Measurements from ENCODE around the gene DNASE1L1. TPM values are rescaled to one million over a fixed set of nuclear protein-coding genes. Genes with fewer than 3 reads are reported as not detected.
A peak's percentile ranks its signal among the peaks of the same experiment; 100 is the strongest.

DNASE1L1 gene
- total RNA-seq, 1 experiment from 2014 or later, result 16.2 TPM

DNA sequence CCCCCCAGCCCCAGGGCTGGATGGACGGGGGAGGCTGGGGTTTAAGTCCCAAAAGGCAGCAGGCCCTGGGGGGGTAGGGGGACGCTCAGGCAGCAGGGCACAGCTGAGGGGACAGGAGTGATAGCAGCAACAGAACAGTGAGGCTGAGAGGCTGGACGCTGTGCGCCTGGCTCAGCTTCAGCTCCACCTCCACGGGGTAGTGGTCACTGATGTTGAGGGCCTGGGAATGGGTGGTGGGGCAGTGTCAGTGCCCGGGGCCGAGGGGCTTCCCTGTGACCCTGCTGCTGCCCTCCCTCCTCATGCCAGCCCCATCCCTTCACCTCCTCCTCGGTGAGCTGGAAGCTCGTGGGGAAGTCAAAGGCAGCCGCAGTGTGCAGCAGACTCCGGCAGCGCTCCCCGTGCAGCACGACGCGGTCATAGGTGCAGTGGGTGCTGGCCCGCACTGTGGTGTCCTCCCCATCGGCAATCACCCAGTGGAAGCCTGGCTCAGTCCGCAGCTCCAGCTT, 6.4 kb downstream of the DNASE1L1 start (continued):
- no peak for TF ChIP-seq NR3C1 (CRISPR knock-in tag; conservative IDR thresholded peaks at IDR 0.05; ENCODE audit: low read depth)
- no peak for TF ChIP-seq JUN (CRISPR knock-in tag; IDR thresholded peaks at IDR 0.05)
- TF ChIP-seq ESRRA (CRISPR knock-in tag; IDR thresholded peaks at IDR 0.05; ENCODE audit: borderline replicate concordance), result no peak
- no peak for TF ChIP-seq ZNF317 (CRISPR knock-in tag; IDR thresholded peaks at IDR 0.05; ENCODE audit: borderline replicate concordance, low read depth)

GRCh38 chrX:154401918-154402621, 7.0 kb downstream of the DNASE1L1 start:
- ATAC-seq (peak; percentile 4), DNase-seq (ENCODE audit: low spot score) (no peak)
- Mint-ChIP-seq H3K9me3 (no peaks in the 10 kb centered on the region), H3K4me3 (no peak overlapping the region), H3K4me1 (peaks cover 16% of the 10 kb centered on the region), H3K27ac (peak overlapping the region; percentile 45; the same call in 1 of the 2 replicates), H3K27me3 (ENCODE audit: low read depth) (no peaks in the 10 kb centered on the region), H3K36me3 (peaks cover 25% of the 10 kb centered on the region)
- CTCF ChIA-PET, result interaction anchor here (1.2 kb wide), 1 partner anchor 125 kb away, joined by 5 read pairs; no protein-coding TSS in a partner anchor
- POLR2A ChIA-PET, result no interaction called here
- TF ChIP-seq, protein P1, sequence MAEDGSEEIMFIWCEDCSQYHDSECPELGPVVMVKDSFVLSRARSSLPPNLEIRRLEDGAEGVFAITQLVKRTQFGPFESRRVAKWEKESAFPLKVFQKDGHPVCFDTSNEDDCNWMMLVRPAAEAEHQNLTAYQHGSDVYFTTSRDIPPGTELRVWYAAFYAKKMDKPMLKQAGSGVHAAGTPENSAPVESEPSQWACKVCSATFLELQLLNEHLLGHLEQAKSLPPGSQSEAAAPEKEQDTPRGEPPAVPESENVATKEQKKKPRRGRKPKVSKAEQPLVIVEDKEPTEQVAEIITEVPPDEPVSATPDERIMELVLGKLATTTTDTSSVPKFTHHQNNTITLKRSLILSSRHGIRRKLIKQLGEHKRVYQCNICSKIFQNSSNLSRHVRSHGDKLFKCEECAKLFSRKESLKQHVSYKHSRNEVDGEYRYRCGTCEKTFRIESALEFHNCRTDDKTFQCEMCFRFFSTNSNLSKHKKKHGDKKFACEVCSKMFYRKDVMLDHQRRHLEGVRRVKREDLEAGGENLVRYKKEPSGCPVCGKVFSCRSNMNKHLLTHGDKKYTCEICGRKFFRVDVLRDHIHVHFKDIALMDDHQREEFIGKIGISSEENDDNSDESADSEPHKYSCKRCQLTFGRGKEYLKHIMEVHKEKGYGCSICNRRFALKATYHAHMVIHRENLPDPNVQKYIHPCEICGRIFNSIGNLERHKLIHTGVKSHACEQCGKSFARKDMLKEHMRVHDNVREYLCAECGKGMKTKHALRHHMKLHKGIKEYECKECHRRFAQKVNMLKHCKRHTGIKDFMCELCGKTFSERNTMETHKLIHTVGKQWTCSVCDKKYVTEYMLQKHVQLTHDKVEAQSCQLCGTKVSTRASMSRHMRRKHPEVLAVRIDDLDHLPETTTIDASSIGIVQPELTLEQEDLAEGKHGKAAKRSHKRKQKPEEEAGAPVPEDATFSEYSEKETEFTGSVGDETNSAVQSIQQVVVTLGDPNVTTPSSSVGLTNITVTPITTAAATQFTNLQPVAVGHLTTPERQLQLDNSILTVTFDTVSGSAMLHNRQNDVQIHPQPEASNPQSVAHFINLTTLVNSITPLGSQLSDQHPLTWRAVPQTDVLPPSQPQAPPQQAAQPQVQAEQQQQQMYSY (CRISPR knock-in tag; IDR thresholded peaks at IDR 0.05), result no peak
- no peak for TF ChIP-seq CREM (CRISPR knock-in tag; IDR thresholded peaks at IDR 0.05)
- TF ChIP-seq NFATC4 (CRISPR knock-in tag; IDR thresholded peaks at IDR 0.05), result peak; percentile 19; the same call in 1 of the 2 replicates
- no peak for TF ChIP-seq ZBTB21 (CRISPR knock-in tag; IDR thresholded peaks at IDR 0.05; ENCODE audit: borderline replicate concordance)
- no peak for TF ChIP-seq FOXK1 (CRISPR knock-in tag; IDR thresholded peaks at IDR 0.05)
- TF ChIP-seq KAT7 (CRISPR knock-in tag; IDR thresholded peaks at IDR 0.05; ENCODE audit: borderline replicate concordance), result no peak
- peak; percentile 90 for TF ChIP-seq PRRX2 (CRISPR knock-in tag; IDR thresholded peaks at IDR 0.05)

GRCh38 chrX:154401045-154401799, 7.8 kb downstream of the DNASE1L1 start:
- H3K36me3 Mint-ChIP-seq, result peaks cover 25% of the 10 kb centered on the region
- H3K9me3 Mint-ChIP-seq, result no peaks in the 10 kb centered on the region
- CTCF ChIA-PET, result interaction anchor here (1.5 kb wide), 1 partner anchor 28 kb away, joined by 3 read pairs; no protein-coding TSS in a partner anchor
- 0 out of 2 replicates have a peak, but pooled peaks have one; percentile 36 for TF ChIP-seq ZNF232 (CRISPR knock-in tag; IDR thresholded peaks at IDR 0.05)
- peak; percentile 87 for TF ChIP-seq ZNF416 (CRISPR knock-in tag; IDR thresholded peaks at IDR 0.05)
- no peak for TF ChIP-seq ZNF121 (CRISPR knock-in tag; IDR thresholded peaks at IDR 0.05)
- peak; percentile 92 for TF ChIP-seq NFATC4 (CRISPR knock-in tag; IDR thresholded peaks at IDR 0.05)
- no peak for TF ChIP-seq ZNF138 (CRISPR knock-in tag; conservative IDR thresholded peaks at IDR 0.05)
- no peak for TF ChIP-seq NR3C1 (CRISPR knock-in tag; conservative IDR thresholded peaks at IDR 0.05; ENCODE audit: low read depth)
- peak; percentile 91 for TF ChIP-seq ERG (CRISPR knock-in tag; IDR thresholded peaks at IDR 0.05)
- TF ChIP-seq SOX15 (CRISPR knock-in tag; IDR thresholded peaks at IDR 0.05), result no peak
- peak; percentile 95 for TF ChIP-seq PRRX2 (CRISPR knock-in tag; IDR thresholded peaks at IDR 0.05)
- TF ChIP-seq, protein P2, sequence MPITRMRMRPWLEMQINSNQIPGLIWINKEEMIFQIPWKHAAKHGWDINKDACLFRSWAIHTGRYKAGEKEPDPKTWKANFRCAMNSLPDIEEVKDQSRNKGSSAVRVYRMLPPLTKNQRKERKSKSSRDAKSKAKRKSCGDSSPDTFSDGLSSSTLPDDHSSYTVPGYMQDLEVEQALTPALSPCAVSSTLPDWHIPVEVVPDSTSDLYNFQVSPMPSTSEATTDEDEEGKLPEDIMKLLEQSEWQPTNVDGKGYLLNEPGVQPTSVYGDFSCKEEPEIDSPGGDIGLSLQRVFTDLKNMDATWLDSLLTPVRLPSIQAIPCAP (CRISPR knock-in tag; IDR thresholded peaks at IDR 0.05), result no peak
- TF ChIP-seq, protein P3, sequence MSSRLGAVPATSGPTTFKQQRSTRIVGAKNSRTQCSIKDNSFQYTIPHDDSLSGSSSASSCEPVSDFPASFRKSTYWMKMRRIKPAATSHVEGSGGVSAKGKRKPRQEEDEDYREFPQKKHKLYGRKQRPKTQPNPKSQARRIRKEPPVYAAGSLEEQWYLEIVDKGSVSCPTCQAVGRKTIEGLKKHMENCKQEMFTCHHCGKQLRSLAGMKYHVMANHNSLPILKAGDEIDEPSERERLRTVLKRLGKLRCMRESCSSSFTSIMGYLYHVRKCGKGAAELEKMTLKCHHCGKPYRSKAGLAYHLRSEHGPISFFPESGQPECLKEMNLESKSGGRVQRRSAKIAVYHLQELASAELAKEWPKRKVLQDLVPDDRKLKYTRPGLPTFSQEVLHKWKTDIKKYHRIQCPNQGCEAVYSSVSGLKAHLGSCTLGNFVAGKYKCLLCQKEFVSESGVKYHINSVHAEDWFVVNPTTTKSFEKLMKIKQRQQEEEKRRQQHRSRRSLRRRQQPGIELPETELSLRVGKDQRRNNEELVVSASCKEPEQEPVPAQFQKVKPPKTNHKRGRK (CRISPR knock-in tag; IDR thresholded peaks at IDR 0.05; ENCODE audit: borderline replicate concordance), result no peak
- peak; percentile 96 for TF ChIP-seq EMX1 (CRISPR knock-in tag; IDR thresholded peaks at IDR 0.05)
- no peak for TF ChIP-seq RORB (CRISPR knock-in tag; IDR thresholded peaks at IDR 0.05)
- TF ChIP-seq, protein P4, sequence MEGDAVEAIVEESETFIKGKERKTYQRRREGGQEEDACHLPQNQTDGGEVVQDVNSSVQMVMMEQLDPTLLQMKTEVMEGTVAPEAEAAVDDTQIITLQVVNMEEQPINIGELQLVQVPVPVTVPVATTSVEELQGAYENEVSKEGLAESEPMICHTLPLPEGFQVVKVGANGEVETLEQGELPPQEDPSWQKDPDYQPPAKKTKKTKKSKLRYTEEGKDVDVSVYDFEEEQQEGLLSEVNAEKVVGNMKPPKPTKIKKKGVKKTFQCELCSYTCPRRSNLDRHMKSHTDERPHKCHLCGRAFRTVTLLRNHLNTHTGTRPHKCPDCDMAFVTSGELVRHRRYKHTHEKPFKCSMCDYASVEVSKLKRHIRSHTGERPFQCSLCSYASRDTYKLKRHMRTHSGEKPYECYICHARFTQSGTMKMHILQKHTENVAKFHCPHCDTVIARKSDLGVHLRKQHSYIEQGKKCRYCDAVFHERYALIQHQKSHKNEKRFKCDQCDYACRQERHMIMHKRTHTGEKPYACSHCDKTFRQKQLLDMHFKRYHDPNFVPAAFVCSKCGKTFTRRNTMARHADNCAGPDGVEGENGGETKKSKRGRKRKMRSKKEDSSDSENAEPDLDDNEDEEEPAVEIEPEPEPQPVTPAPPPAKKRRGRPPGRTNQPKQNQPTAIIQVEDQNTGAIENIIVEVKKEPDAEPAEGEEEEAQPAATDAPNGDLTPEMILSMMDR (IDR thresholded peaks at IDR 0.05), result no peak
- no peak for TF ChIP-seq JAZF1 (CRISPR knock-in tag; IDR thresholded peaks at IDR 0.05)

More at GRCh38 chrX:154401045-154401799, 7.8 kb downstream of the DNASE1L1 start:
- no peaks in the 10 kb centered on the region for H3K27me3 Mint-ChIP-seq (ENCODE audit: low read depth)
- peak overlapping the region; percentile 34; the same call in 1 of the 2 replicates for H3K4me3 Mint-ChIP-seq
- DNase-seq (ENCODE audit: low spot score) (no peak), ATAC-seq (peak; percentile 31)
- POLR2A ChIA-PET, result interaction anchor here (1.5 kb wide), 1 partner anchor 28 kb away, joined by 3 read pairs; no protein-coding TSS in a partner anchor
- peaks cover 16% of the 10 kb centered on the region for H3K4me1 Mint-ChIP-seq
- H3K27ac Mint-ChIP-seq, result peak overlapping the region; percentile 36; the same call in 1 of the 2 replicates

Data from WTC11 (cell line).